KMS-11 (cell line): ENCODE data around the gene SDK1.

ENCODE experiments used
- H2AFZ ChIP-seq: fragments of 200-600 bp; sonication (generic); 2 replicates; pipeline ENCODE4 v1.6.1; 2016; ENCODE audit warnings: antibody characterized with exemption, mixed run types, low read depth
- H3K27ac ChIP-seq: fragments of 200-600 bp; sonication (generic); 2 replicates; pipeline ENCODE4 v1.6.1; 2016; ENCODE audit warnings: mild to moderate bottlenecking, mixed run types
- H3K27me3 ChIP-seq: fragments of 200-600 bp; sonication (generic); 2 replicates; pipeline ENCODE4 v1.6.1; 2017; ENCODE audit warnings: mild to moderate bottlenecking, low read depth, mixed run types, moderate library complexity; ENCODE audit not compliant: insufficient read depth
- H3K36me3 ChIP-seq: fragments of 200-600 bp; sonication (generic); 2 replicates; pipeline ENCODE4 v1.6.1; 2017; ENCODE audit warnings: mild to moderate bottlenecking, mixed run types; ENCODE audit not compliant: insufficient read depth
- H3K4me1 ChIP-seq: fragments of 200-600 bp; sonication (generic); 2 replicates; pipeline ENCODE4 v1.6.1; 2016; ENCODE audit warnings: mild to moderate bottlenecking, low read depth, mixed run types; ENCODE audit not compliant: poor library complexity, severe bottlenecking
- H3K4me2 ChIP-seq: fragments of 200-600 bp; sonication (generic); 2 replicates; pipeline ENCODE4 v1.7.0; 2016; ENCODE audit warnings: mild to moderate bottlenecking, mixed run types
- H3K4me3 ChIP-seq: fragments of 200-600 bp; sonication (generic); IDR thresholded peaks from 2 replicates; pipeline ENCODE4 v1.6.1; 2017; ENCODE audit warnings: low read depth, low read length, mixed read lengths; ENCODE audit not compliant: insufficient read depth
- H3K79me2 ChIP-seq: fragments of 200-600 bp; sonication (generic); 2 replicates; pipeline ENCODE4 v1.6.1; 2016; ENCODE audit warnings: low read depth, mixed run types; ENCODE audit not compliant: insufficient read depth
- H3K9ac ChIP-seq: fragments of 200-600 bp; sonication (generic); 2 replicates; pipeline ENCODE4 v1.6.1; 2016; ENCODE audit warnings: mild to moderate bottlenecking, mixed run types
- H4K20me1 ChIP-seq: fragments of 200-600 bp; sonication (generic); 2 replicates; pipeline ENCODE4 v1.6.1; 2016; ENCODE audit warnings: mild to moderate bottlenecking, mixed run types; ENCODE audit not compliant: insufficient read depth
- CTCF ChIP-seq: fragments of 200-600 bp; sonication (generic); conservative IDR thresholded peaks from 2 replicates; pipeline ENCODE4 v1.6.1; 2017; ENCODE audit warnings: low read depth, mild to moderate bottlenecking, antibody characterized with exemption, low read length, moderate library complexity, mixed read lengths

Gene SDK1

GRCh38 chr7:4057289-4057616 lies 756.2 kb downstream of the SDK1 start:
- Histone ChIP-seq H3K79me2 (no peaks in the 10 kb centered on the region), H4K20me1 (no peaks in the 10 kb centered on the region), H3K27ac (no peak overlapping the region), H2AFZ (no peak overlapping the region), H3K4me3 (no peak overlapping the region), H3K9ac (no peak overlapping the region), H3K4me2 (no peak overlapping the region), H3K36me3 (no peaks in the 10 kb centered on the region; the same call in 1 of the 2 replicates), H3K4me1 (no peaks in the 10 kb centered on the region), H3K27me3 (no peaks in the 10 kb centered on the region)
- TF ChIP-seq CTCF: no peak

DNA sequence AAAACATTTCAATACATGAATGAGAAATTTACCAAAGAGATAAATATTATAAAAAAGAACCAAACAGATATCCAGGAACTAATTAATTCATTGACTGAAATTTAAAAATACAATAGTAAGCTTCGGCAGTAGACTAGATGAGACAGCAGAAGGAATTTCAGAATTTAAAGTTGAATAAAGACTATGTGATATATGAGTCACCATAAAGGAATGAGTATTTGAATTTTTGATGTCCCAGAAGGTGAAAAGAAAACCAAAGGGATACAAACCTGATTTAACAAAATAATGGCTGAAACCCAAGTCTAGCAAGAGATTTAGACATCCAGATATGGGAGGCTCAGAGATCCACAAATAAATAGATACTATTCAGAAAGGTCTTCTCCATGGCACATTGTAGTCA lies 757.1 kb downstream of the SDK1 start:
- Histone ChIP-seq H3K27ac (no peak overlapping the region), H2AFZ (no peak overlapping the region), H3K27me3 (no peaks in the 10 kb centered on the region), H3K79me2 (no peaks in the 10 kb centered on the region), H3K4me2 (no peak overlapping the region), H3K9ac (no peak overlapping the region), H3K36me3 (no peaks in the 10 kb centered on the region; the same call in 1 of the 2 replicates), H4K20me1 (no peaks in the 10 kb centered on the region), H3K4me1 (no peaks in the 10 kb centered on the region), H3K4me3 (no peak overlapping the region)
- no peak for TF ChIP-seq CTCF

DNA sequence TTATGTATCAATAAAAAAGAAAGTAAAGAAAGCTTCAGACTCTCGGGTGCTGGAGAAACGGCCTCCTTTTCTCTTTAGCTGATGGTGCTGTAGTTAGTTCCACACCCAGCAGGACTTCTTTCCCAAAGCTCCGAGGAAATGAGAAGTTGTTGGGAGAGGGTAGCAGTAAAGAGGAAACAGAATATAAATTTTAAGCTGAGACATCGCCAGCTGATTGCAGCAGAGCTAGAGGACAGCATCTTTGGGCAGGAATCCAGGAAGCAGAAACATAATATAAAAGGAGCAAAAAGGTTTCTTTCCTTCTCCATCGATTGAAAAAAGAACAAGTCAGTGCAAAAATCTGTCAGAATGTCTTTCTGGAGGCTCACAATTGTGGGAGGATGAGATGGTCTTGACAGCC lies 764.1 kb downstream of the SDK1 start:
- no peaks in the 10 kb centered on the region for H3K27me3 ChIP-seq
- no peak for TF ChIP-seq CTCF
- H3K4me1 ChIP-seq: no peaks in the 10 kb centered on the region
- H4K20me1 ChIP-seq: no peaks in the 10 kb centered on the region
- no peak overlapping the region for H3K4me3 ChIP-seq
- H3K27ac ChIP-seq: no peak overlapping the region
- no peak overlapping the region for H3K9ac ChIP-seq
- H3K4me2 ChIP-seq: no peak overlapping the region
- H3K36me3 ChIP-seq: no peaks in the 10 kb centered on the region
- H3K79me2 ChIP-seq: no peaks in the 10 kb centered on the region
- no peak overlapping the region for H2AFZ ChIP-seq

DNA sequence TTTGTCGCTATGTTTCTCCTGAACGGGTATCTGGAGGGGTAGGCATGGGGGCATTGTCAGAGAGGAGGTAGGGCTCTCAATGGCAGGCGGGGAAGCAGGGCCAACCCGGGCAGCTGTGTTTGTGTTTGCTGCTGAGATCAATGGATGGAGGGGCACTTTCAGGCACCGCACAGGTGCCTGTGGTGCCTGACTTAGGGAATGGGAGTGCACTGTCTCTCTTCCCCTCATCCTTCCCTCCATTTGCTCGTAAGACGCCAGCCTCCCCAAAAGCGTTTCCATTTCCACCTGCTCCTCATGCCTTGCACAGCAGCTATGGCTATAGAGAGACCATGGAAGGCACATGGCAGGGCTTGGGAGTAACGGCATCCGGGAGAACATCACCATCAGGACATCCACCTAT lies 765.2 kb downstream of the SDK1 start:
- TF ChIP-seq CTCF: no peak

More for the DNA sequence above, 765.2 kb downstream of the SDK1 start:
- H3K27me3 ChIP-seq: no peaks in the 10 kb centered on the region
- H3K27ac ChIP-seq: no peak overlapping the region
- H4K20me1 ChIP-seq: no peaks in the 10 kb centered on the region
- H3K4me1 ChIP-seq: no peaks in the 10 kb centered on the region
- H2AFZ ChIP-seq: no peak overlapping the region
- no peak overlapping the region for H3K4me2 ChIP-seq
- no peaks in the 10 kb centered on the region for H3K79me2 ChIP-seq
- H3K36me3 ChIP-seq: no peaks in the 10 kb centered on the region
- no peak overlapping the region for H3K4me3 ChIP-seq
- no peak overlapping the region for H3K9ac ChIP-seq
